OCI-M2 (cell line): ENCODE results near the gene NCBP3.

Source experiments
- DNase-seq: peaks from one replicate; lab custom pipeline; 2025; ENCODE audit not compliant: unreplicated experiment; lab: John Stamatoyannopoulos, UW

NCBP3 gene

DNA sequence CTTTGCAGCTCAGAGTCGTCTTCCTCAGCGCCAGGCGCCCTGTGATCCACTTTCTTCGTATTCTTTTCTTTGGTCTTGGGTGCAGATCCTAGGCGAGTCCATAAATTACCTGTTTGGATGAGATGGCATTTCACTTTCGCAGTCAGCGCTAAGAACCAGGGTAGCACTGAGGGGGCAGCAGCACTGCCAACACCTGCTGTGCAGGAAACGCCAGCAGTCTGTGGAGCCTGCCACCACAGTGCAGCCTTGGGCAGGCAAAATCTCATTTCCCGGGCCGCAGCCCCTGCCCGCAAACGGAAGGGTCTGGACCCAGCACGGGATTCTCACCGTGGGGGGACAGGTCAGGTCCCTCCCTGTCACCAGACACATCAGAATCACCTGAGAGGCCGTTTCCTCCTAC, 32.9 kb downstream of the NCBP3 start:
- DNase-seq = no peak

DNA sequence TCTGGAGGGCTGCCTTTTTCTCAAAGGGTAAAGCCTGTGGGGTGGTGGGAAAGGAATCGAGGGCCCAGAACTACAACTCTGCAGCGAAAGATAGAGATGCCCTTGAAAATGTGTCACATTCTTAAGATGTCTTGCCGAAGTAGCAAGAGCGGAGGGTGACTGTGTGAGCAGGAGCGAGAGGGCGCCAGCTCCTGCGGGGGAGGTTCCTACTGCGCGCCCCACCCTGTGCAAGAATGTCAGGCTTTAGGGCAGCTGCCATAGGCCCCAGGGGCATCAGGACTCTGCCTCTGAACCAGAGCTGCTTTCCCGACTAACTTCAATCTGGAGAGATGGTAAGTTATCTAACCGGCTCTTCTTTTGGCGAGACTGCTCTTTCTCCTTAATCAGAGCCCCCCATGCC, 33.3 kb downstream of the NCBP3 start:
- DNase-seq = no peak

DNA sequence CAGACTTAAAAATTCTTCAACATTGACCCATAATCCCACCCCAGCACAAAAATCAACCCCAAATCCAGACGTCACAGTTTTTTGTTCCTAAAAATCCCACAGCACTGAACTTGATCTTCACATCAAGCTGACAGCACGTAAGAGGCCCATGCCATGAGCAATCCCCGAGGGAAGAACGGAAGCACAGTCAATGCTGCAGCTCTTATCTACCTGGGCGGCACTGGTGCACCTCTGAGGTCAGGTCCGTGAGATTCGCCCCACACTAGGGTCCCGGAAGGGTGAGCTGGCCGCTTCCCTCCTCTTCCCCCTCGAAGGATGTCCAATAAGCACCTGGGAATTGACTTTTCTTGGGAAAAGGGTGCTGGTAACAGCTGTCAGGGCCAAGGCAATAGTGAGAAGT, 33.8 kb downstream of the NCBP3 start:
- DNase-seq = no peak

DNA sequence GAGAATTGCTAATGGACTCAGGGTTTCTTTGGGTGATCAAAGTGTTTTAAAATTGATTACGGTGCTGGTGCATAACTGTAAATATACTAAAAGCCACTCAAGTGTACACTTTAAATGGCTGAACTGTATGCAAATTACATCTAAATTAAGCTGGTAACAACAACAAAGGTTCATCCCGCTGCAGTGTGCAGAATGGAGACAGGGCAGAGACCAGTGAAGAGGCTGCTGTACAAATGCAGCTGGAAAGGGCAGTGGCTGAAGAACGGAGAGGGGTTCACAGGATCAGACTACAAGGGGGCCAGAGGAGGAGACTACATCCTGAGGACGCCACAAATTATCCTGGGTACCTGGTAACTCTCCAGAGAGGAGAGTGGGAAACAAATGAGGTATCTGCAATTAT, 36.0 kb downstream of the NCBP3 start:
- DNase-seq = no peak

DNA sequence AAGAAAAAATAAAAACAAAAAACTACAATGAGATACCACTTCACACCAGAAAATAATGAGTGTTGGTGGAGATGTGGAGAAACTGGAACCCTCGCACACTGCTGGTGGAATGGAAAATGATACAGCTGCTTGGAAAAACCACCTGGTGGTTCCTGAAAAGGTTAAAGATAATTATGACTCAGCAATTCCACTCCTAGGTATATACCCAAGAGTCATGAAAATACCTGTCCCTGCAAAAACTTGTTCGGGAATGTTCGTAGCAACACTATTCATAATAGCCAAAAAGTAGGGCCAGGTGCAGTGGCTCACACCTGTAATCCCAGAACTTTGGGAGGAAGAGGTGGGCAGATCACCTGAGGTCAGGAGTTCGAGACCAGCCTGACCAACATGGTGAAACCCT, 36.9 kb downstream of the NCBP3 start:
- DNase-seq = no peak

DNA sequence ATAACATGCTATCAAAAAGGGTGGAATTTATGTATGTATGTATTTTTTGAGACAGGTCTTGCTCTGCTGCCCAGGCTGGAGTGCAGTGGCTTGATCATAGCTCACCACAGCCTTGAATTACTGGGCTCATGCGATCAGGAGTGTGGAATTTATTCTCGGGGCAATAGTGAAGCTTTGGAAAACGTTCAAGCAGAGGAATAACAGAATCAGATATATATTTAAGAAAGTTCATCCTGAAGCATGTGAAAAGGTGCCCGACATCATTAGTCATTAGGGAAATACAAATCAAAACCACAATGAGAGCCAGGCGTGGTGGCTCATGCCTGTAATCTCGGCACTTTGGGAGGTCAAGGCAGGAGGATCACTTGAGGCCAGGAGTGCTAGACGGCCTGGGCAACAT, 37.3 kb downstream of the NCBP3 start:
- DNase-seq = no peak

DNA sequence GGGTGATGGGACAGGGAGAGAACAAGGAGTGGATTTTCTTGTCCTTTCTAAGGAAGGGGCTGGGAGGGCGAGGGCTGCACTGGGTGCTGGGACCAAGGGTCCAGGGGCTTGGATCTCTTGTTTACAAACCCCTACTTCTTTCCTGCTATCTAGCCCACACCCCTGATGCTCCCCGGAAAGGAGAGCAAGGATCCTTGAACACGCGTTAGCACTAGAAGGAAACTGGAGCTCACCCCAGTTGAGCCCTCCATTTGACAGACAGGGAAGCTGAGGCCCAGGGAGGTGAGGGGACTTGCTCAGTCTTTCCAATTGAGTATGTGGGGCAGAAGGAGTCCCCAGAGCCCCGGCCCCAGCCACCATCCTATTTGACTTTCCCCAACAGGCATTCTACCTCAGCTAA, 40.5 kb downstream of the NCBP3 start:
- no peak for DNase-seq

DNA sequence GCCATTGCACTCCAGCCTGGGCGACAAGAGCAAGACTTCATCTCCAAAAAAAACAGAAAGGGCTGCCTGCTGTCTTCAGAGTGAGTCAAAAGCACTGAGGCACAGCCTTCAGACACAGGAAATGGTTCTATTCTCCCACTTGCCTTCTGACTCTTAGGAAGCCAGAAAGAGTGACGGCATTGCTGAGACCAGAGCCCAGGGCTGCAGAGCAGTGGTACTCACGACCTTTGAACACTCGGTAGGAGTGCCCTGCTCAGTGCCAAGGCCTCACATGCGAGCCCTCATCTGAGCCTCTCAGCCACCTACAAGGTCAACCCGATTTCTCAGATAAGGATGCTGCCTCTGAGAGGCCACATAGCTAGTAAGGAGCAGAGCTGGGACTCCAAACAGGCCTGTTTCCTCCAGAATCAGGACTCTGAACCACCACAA, 41.5 kb downstream of the NCBP3 start:
- no peak for DNase-seq

DNA sequence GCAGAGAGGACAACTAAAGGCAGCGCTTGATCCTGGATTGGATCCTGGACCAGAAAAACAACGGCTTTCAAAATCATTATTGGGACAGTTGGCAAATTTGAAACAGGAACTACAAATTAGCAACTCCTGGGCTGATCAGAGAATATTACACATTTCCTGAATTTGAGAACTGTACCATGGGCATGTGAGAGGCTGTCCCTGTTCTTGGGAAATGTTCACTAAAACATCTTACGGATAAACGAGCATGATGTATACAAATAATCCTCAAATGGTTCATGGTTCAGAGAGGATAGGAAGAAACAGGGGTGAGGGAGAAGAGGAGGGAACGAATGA, 42.8 kb downstream of the NCBP3 start:
- no peak for DNase-seq

DNA sequence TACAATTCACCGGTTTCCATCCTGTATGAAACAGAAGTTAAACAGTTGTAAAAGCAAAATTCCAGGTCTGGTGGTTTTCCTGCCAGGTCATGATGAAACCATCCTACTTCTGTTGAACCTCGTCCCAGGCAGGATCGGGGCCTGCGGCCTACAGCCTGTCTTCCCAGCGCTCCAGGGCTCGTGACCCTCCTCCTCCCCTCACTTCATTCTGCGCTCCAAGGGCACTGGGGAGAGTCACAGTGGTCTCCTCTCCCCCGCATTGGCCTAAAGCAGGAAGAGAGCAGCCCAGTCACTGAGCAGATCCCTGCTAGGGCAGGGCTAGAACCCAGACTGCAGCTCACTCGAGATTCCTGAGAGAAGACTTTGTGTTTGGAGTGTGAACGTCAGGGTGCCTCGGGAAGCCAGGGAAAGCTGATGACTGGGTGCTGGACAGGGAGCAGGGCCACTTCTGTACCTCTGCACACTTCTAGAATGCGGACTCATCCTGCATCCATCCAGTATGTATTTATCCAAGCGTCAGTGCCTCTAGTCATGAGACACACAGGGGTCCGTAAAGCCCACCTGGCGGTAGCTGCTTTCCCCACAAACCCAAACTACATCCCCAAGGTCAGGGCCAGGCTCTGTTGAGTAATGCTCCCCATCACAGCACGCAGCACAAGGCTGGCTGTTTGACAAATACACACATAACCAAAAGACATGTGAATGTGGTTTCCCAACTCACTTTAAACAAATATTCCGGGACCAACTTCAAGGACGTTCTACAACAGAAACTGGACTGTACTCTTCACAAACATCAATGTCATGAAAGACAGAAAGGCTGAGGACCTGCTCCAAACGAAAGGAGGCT, 43.4 kb downstream of the NCBP3 start:
- DNase-seq = no peak

DNA sequence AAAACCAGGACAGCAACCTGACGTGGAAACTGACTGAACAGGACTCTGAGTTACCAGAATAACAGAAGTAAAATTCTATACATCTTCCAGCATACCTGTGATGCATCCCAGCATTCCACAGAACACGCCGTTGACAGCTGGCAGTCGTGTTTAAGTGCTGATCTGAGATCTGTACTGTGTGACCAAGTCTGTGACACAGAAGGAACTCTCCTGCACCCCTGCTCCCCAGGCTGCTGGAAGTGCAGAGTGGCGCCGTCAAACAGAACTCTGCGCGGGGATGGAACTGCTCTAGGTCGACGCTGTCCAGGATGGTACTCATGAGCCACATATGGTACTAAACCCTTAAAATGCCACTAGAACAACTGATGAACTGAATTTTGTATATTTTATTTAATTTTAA, 44.3 kb downstream of the NCBP3 start:
- DNase-seq = no peak

DNA sequence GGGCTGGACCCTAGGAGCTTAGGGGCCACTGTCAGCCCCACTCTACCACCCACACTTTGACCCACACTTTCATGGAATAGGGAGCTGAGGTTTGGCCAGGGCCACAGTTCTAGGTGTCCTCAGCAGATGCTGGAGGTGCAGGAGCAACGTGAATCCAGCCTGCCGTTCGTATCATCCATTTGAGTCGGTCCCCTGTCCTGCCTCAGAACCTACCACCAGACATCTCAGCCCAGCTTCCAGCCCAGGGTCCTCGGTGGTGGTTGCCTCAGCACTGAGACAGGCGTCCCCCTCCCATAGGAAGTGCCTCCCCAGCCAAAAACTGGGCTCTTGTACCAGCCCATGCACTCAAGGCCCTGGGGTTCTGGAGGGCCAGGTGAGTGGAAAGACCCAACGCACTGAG, 44.7 kb downstream of the NCBP3 start:
- DNase-seq = no peak

DNA sequence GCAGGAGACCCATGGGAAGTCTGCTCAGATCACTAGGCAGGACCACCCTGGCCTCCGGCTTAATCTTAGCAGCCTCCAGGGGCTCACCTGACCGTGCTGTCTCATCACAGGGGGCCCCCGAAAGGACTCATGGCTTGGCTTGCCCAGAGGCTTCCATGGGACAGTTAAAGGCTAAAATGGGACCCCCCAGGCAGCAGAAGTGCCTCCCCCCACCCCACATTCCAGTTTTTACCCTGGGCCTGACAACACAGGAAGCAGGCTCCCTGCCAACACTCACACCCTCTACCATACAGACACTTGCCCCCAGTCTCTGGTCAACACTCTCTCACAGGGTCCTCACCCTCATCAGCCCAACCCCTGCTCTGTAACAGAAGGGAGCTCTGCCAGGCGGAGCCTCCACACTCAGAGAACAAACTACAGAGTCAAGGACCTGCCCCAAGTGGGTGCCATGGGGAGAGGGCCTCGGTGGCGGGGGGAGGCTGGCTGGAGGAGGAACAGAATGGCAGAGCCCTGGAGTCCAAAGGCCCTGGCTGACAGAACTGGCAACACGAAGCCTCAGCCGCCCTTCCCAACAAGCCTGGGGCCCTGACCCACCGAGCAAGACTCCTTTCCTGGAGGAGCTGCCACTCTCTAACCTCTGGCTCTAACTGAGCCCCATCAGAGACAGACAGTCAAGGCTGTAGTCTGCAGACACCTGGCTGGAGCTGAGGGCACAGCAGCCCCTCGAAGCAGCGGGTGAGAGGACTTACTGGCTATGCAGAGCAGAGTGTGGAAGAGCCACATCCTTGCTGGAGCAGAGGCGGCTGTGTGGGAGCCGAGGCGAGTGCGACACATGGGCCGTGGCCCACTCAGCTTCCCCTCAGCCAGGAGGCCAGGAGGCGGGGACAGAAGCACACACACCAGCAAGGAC, 45.4 kb downstream of the NCBP3 start, which contains the start of gene ITGAE:
TSS of gene ITGAE (minus strand) at position 827 of the 910 bp plus-strand sequence. CDS start at position 783, 44 bp downstream.
- no peak for DNase-seq

DNA sequence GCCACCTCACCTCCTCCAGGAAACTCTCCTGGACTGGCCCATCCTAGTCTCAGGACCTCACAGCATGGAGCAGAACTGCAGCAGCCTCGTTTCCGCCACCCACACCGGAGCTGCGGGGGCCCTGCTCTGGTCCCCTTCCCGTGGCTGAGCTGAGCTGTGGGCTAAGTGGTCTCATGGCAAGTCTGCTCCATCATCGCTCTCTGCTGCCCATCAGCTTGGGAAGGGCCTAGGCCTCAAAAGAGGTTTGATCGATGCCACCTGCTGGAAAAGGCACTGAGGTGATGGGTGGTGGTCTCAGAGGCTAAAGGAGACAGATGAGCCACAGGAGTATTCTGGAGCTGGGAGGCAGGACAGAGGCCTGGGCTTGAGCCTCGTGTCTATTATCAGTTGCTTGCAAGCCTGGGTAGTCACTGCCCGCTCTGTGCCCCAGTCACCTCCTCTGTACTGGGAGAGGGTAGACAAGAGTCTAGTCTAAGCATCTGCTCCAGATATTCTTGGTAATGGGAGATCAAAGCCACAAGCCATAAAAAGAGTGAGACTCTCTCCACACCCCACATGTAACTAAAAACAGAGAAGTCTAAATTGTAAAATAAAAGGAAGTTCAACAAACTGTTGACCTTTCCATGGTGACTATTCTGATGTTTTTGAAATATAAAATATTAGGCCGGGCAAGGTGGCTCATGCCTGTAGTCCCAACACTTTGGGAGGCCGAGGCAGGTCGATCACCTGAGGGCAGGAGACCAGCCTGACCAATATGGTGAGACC, 46.7 kb downstream of the NCBP3 start:
- DNase-seq = no peak

DNA sequence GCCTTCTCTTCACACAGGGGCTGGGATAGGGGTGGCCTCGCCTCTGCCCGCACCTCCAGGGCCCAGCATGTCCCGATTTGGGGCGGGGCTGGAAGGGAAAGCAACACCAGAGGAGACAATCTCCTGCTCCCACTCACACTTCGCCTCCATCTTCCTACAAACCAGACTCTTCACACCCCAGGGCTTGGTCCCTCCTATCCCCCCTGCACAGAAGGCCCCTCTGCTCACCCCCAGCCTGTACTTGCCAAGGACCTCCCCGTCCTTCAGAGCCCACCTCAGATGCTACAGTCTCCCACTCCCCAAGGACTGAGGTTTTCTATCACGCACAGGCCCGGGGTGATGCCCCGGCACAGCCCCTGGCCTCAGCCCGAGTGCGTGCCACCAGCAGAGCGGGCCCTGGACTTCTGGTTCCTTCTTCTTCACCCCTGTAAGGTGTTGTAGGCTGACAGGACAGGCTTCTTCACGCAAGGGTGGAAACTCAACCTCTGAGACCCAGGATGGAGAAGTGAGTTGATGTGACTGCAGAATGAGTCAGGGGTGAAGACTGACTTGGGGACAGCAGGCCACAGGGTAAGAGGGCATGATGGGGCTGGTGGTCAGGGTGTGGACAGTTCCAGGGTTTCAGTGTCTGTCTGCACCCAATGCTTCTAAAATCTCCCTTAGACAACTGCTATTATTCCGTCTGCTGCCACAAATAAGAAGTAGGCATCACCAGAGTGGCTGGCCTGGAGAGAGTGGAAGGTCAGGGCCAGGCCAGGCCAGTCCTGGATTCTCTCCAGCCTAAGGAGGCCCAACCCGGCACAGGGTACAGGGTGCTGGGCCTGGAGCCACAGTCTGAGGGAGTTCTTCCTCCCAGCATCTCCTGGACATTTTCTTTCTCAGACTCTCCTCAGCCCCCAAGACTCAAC, 47.5 kb downstream of the NCBP3 start:
- no peak for DNase-seq

DNA sequence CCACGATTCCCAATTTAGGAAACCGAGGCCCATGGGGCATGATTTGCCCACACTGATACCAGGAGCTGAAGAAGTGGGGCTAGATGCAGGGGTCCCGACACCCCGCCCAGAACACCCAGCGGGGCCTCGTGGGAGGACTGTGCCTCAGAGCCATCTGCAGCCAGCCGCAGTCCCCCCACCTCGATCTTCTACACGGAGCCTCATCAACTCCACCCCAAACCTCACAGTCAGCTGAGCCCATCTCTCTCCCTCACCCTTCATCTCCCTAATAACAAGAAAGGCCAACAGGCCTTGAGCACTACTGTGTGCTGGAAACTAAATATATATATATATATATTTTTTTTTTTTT, 49.2 kb downstream of the NCBP3 start:
- DNase-seq = no peak

DNA sequence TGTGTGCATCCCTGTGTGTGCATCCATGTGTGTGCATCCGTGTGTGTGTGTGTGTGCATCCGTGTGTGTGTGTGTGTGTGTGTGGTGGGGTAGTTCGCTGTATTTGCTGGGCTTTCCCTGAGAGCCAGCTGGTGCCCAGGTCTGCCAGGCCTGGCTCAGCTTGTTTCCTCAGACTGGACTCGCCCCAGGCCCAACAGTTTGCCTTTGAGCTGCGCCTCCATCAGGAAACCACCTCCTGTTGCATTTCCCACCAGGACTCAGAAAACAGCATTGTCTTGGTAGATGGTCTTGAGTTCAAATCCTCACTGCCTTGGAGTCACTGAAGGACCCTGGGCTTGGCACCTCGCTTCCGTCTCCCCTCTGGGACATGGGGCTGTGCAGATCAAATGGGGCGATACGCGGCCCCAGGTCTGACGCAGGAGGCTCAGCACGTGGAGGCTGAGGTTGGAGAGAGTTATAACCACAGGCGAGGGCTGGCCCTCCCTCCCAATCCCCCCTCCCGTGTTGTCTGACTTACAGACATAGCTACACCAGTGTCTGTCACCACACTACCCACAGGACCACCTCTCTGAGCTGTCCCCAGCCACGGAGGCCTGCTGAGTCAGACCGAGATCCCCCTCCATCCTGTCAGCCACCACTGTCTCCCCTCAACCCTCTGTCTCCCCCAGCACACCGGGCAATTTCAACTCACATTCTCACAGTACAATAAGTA, 49.8 kb downstream of the NCBP3 start:
- DNase-seq = no peak

DNA sequence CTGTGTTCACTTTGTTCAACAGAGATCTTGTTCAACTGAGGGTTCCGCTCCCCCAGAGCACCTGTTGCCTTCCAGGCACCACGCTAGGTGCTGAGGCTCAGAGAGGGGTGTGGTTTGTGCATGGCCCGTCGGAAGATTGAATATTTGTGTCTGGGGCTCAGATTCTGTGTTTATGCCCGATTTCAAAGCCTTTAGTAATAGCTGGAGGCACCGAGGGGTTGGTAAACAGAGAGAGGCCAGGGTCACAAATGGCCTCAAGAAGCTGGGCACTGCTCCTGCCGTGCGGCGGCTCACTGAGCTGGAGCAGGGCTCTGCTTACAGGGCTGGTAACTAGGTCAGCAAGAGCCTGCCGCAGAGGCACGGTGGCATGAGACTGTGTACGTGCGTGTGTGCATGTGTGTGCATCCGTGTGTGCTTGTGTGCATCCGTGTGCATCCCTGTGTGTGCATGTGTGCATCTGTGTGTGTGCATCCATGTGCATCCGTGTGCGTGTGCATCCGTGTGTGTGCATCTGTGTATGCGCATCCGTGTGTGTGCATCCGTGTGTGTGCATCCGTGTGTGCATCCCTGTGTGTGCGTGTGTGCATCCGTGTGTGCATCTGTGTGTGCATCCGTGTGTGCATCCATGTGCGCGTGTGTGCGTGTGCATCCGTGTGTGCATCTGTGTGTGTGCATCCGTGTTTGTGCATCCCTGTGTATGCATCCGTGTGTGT, 50.5 kb downstream of the NCBP3 start:
- DNase-seq = no peak
